Spleen (tissue), 7 donors: ENCODE data around the gene ALKBH2.
"Not testable (repeated sequence)": the region's sequence is repeated elsewhere in the genome, so short reads cannot be mapped to it uniquely, and the experiment has no call there.

Source experiments
- POLR2A ChIP-seq, 3 donors: fragments of 450-650 bp; IDR thresholded peaks; one replicate each; pipeline ENCODE4 v1.5.1; 2017; ENCODE audit warnings: antibody characterized with exemption in 3 of 3, mild to moderate bottlenecking in 1 of 3
- POLR2AphosphoS5 ChIP-seq, 3 donors: sonication (generic); formaldehyde crosslinking; IDR thresholded peaks; one replicate each; pipeline ENCODE4 v1.5.1; 2017; ENCODE audit warnings: antibody characterized with exemption in 3 of 3
- TF ChIP-seq, protein P1 (sequence below), 11 experiments: fragments of 200-600 bp in 7 of 11; fragments of 450-650 bp in 4 of 11; sonication (generic) in 4 of 11; IDR thresholded peaks in 8 of 11; conservative IDR thresholded peaks in 3 of 11; 1 replicate in 7 of 11; 2 replicates in 4 of 11; pipeline versions ENCODE4 v1.4.0 to v1.8.0; 2016 to 2021; ENCODE audit warnings: antibody characterized with exemption in 11 of 11, inconsistent platforms in 4 of 11, mild to moderate bottlenecking in 1 of 11
- donor health status: DM: no; HTN: no; CAD: no; lungs with moderate emphysema.
- donor health status: DM: no; HTN: no; CAD: no.
- donor health status: DM: no; HTN: no; CAD: no.

DNA sequence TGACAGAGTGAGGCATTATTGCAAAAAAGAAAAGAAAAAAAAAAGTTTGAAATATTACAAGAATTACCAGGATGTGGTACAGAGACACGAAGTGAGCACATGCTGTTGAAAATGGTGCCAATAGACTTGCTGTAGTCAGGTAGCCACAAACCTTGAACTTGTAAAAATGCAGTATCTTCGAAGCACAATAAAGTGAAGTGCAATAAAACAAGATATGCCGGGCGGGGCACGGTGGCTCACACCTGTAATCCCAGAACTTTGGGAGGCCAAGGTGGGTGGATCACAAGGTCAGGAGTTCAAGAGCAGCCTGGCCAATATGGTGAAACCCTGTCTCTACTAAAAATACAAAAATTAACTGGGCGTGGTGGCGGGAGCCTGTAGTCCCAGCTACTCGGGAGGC, 43.5 kb downstream of the ALKBH2 start:
- TF ChIP-seq, protein P1, sequence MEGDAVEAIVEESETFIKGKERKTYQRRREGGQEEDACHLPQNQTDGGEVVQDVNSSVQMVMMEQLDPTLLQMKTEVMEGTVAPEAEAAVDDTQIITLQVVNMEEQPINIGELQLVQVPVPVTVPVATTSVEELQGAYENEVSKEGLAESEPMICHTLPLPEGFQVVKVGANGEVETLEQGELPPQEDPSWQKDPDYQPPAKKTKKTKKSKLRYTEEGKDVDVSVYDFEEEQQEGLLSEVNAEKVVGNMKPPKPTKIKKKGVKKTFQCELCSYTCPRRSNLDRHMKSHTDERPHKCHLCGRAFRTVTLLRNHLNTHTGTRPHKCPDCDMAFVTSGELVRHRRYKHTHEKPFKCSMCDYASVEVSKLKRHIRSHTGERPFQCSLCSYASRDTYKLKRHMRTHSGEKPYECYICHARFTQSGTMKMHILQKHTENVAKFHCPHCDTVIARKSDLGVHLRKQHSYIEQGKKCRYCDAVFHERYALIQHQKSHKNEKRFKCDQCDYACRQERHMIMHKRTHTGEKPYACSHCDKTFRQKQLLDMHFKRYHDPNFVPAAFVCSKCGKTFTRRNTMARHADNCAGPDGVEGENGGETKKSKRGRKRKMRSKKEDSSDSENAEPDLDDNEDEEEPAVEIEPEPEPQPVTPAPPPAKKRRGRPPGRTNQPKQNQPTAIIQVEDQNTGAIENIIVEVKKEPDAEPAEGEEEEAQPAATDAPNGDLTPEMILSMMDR (IDR thresholded peaks at IDR 0.05 in 8 of 11, conservative IDR thresholded peaks at IDR 0.05 in 3 of 11) = not testable (repeated sequence)
- TF ChIP-seq POLR2A, POLR2AphosphoS5 (IDR thresholded peaks at IDR 0.05): not testable (repeated sequence)
